ENCODE data around the gene DSE. TPM values are rescaled to one million over a fixed set of nuclear protein-coding genes. Genes with fewer than 3 reads are reported as not detected.
"Not testable (repeated sequence)": the region's sequence is repeated elsewhere in the genome, so short reads cannot be mapped to it uniquely, and the experiment has no call there.

The DSE gene
- total RNA-seq, result 93.3 and 111 TPM in 2 replicates

- peak; percentile 90 for DNase-seq (ENCODE audit: low read depth)
- TF ChIP-seq CTCF (IDR thresholded peaks at IDR 0.05; ENCODE audit: insufficient read depth, low read depth, low read length), result no peak
- peak within 1 kb of the TSS; percentile 86 for H3K4me3 ChIP-seq (ENCODE audit: low read depth, low read length)
Measured at GRCh38 chr6:116370760-116371119, at the start of gene DSE. Gene DSE, plus strand, starts transcription at chr6:116370947. Its CDS starts 28,304 bp downstream, at chr6:116399251.

- DNase-seq (ENCODE audit: low read depth); H3K4me3 ChIP-seq (ENCODE audit: low read depth, low read length): not testable (repeated sequence)
Measured at GRCh38 chr6:116321933-116322332, 48.8 kb upstream of the DSE start.

GRCh38 chr6:116323863-116324262, 46.9 kb upstream of the DSE start:
- H3K4me3 ChIP-seq (ENCODE audit: low read depth, low read length), result no peak overlapping the region
- DNase-seq (ENCODE audit: low read depth), result no peak
- TF ChIP-seq CTCF (IDR thresholded peaks at IDR 0.05; ENCODE audit: insufficient read depth, low read depth, low read length), result no peak

- not testable (repeated sequence) for H3K4me3 ChIP-seq (ENCODE audit: low read depth, low read length); DNase-seq (ENCODE audit: low read depth)
Measured at GRCh38 chr6:116325634-116326132, 45.1 kb upstream of the DSE start.

- DNase-seq (ENCODE audit: low read depth), result no peak
- TF ChIP-seq CTCF (IDR thresholded peaks at IDR 0.05; ENCODE audit: insufficient read depth, low read depth, low read length), result no peak
- no peak overlapping the region for H3K4me3 ChIP-seq (ENCODE audit: low read depth, low read length)
Measured at GRCh38 chr6:116326181-116326671, 44.5 kb upstream of the DSE start.

GRCh38 chr6:116326996-116327395, 43.8 kb upstream of the DSE start:
- TF ChIP-seq CTCF (IDR thresholded peaks at IDR 0.05; ENCODE audit: insufficient read depth, low read depth, low read length), result no peak
- no peak overlapping the region for H3K4me3 ChIP-seq (ENCODE audit: low read depth, low read length)
- DNase-seq (ENCODE audit: low read depth), result no peak

GRCh38 chr6:116327803-116328527, 42.8 kb upstream of the DSE start:
- no peak overlapping the region for H3K4me3 ChIP-seq (ENCODE audit: low read depth, low read length)

More at GRCh38 chr6:116327803-116328527, 42.8 kb upstream of the DSE start:
- DNase-seq (ENCODE audit: low read depth), result peak; percentile 36
- no peak for TF ChIP-seq CTCF (IDR thresholded peaks at IDR 0.05; ENCODE audit: insufficient read depth, low read depth, low read length)

Data from fibroblast of villous mesenchyme (primary cell).